H1 (cell line): ENCODE data around the gene CDH15. TPM values are rescaled to one million over a fixed set of nuclear protein-coding genes. Genes with fewer than 3 reads are reported as not detected.

Experiments used
- CTCF ChIA-PET: fragments of 300-600 bp; sonication (Branson Sonifier 250); formaldehyde crosslinking; loops from one replicate; lab custom pipeline; 2021; ENCODE audit not compliant: partially characterized antibody; lab: Charles Lee
- POLR2A ChIA-PET: fragments of 300-600 bp; sonication (Branson Sonifier 250); formaldehyde crosslinking; loops from one replicate; lab custom pipeline; 2021; ENCODE audit warnings: inconsistent platforms; ENCODE audit not compliant: partially characterized antibody; lab: Charles Lee
- DNase-seq, 2 experiments: peaks; one replicate each; pipeline versions ENCODE4 v3.0.0 to v3.0.0-alpha.2; 2010 to 2022; ENCODE audit warnings: low spot score in 2 of 2, low read depth in 1 of 2, mixed read lengths in 1 of 2
- FAIRE-seq: peaks from 2 replicates; lab custom pipeline; 2011; peaks lifted over from hg19 to GRCh38; lab: Jason Lieb, UNC
- H2AFZ ChIP-seq: 2 replicates; pipeline ENCODE4 v1.8.1; 2012; ENCODE audit warnings: low read length, inconsistent platforms
- H2AK5ac ChIP-seq: 2 replicates; pipeline ENCODE4 v1.6.1; 2013; ENCODE audit warnings: low read depth, low read length
- H2BK120ac ChIP-seq: replicated peaks from 2 replicates; pipeline ENCODE3; 2013; ENCODE audit warnings: low read depth, low read length, inconsistent platforms
- H2BK12ac ChIP-seq: 2 replicates; pipeline ENCODE4 v1.6.1; 2013; ENCODE audit warnings: low read depth, low read length
- H2BK15ac ChIP-seq: 2 replicates; pipeline ENCODE4 v1.6.1; 2013; ENCODE audit warnings: low read length
- H2BK20ac ChIP-seq: 2 replicates; pipeline ENCODE4 v1.6.1; 2013; ENCODE audit warnings: low read length
- H2BK5ac ChIP-seq: 2 replicates; pipeline ENCODE4 v1.6.1; 2013; ENCODE audit warnings: low read depth, low read length
- H3K14ac ChIP-seq: 2 replicates; pipeline ENCODE4 v1.6.1; 2013; ENCODE audit warnings: inconsistent platforms; ENCODE audit not compliant: insufficient read length
- H3K18ac ChIP-seq: 2 replicates; pipeline ENCODE4 v1.6.1; 2013; ENCODE audit warnings: low read length; ENCODE audit errors: extremely low read depth
- H3K23ac ChIP-seq: 2 replicates; pipeline ENCODE4 v1.6.1; 2013; ENCODE audit warnings: inconsistent platforms; ENCODE audit not compliant: insufficient read length
- H3K23me2 ChIP-seq: 2 replicates; pipeline ENCODE4 v1.6.1; 2013; ENCODE audit warnings: low read depth, low read length
- H3K27ac ChIP-seq: 2 replicates; pipeline ENCODE4 v1.6.1; 2011; ENCODE audit warnings: low read depth, low read length, inconsistent platforms
- H3K27me3 ChIP-seq, 4 experiments: replicated peaks in 1 of 4; 1 replicate in 1 of 4; 2 replicates in 3 of 4; pipeline versions ENCODE4 v1.6.1 to v1.8.1; 2011 to 2013; ENCODE audit warnings: low read length in 3 of 4, mild to moderate bottlenecking in 3 of 4, inconsistent platforms in 2 of 4, mixed read lengths in 2 of 4, moderate library complexity in 1 of 4; ENCODE audit not compliant: control insufficient read depth in 3 of 4, insufficient read depth in 3 of 4; ENCODE audit errors: extremely low read depth in 1 of 4
- H3K36me3 ChIP-seq, 4 experiments: 2 replicates each; pipeline versions ENCODE4 v1.6.1 to v1.8.1; 2011 to 2013; ENCODE audit warnings: mild to moderate bottlenecking in 4 of 4, low read length in 3 of 4, moderate library complexity in 2 of 4, control low read depth in 1 of 4, inconsistent platforms in 1 of 4; ENCODE audit not compliant: insufficient read depth in 4 of 4, control insufficient read depth in 2 of 4
- H3K4ac ChIP-seq: replicated peaks from 2 replicates; pipeline ENCODE3; 2013; ENCODE audit warnings: low read length, low read depth, mixed read lengths, inconsistent platforms; ENCODE audit not compliant: insufficient read length
- H3K4me1 ChIP-seq, 4 experiments: replicated peaks in 1 of 4; 1 replicate in 1 of 4; 2 replicates in 3 of 4; pipeline versions ENCODE4 v1.6.1 to v1.8.1; 2011 to 2013; ENCODE audit warnings: low read length in 3 of 4, inconsistent platforms in 2 of 4, mixed read lengths in 1 of 4; ENCODE audit not compliant: insufficient read depth in 4 of 4, control insufficient read depth in 3 of 4
- H3K4me2 ChIP-seq, 2 experiments: 2 replicates each; pipeline versions ENCODE4 v1.6.1 to v1.8.1; 2011 to 2013; ENCODE audit warnings: low read depth in 2 of 2, low read length in 2 of 2, control low read depth in 1 of 2, inconsistent platforms in 1 of 2, mild to moderate bottlenecking in 1 of 2; ENCODE audit not compliant: insufficient read depth in 1 of 2
- H3K4me3 ChIP-seq, 4 experiments: fragments of 200-600, 300-600 bp in 1 of 4; sonication (generic), shearing (Covaris generic), sonication (Bioruptor Twin) in 1 of 4; 2 replicates each; pipeline versions ENCODE4 v1.5.1 to v1.8.1; 2011 to 2016; ENCODE audit warnings: low read length in 4 of 4, low read depth in 3 of 4, control low read depth in 2 of 4, inconsistent platforms in 2 of 4, mild to moderate bottlenecking in 2 of 4, mixed read lengths in 1 of 4, moderate library complexity in 1 of 4; ENCODE audit not compliant: insufficient read depth in 2 of 4; ENCODE audit errors: extremely low read depth in 1 of 4
- H3K56ac ChIP-seq: replicated peaks from 2 replicates; pipeline ENCODE3; 2013; ENCODE audit warnings: low read depth, mild to moderate bottlenecking, mixed read lengths, low read length, inconsistent platforms; ENCODE audit not compliant: insufficient read length
- H3K79me1 ChIP-seq: 2 replicates; pipeline ENCODE4 v1.6.1; 2013; ENCODE audit warnings: low read depth, low read length, control low read depth
- H3K79me2 ChIP-seq, 2 experiments: 2 replicates each; pipeline versions ENCODE4 v1.6.1 to v1.8.1; 2012 to 2013; ENCODE audit warnings: low read length in 2 of 2, mild to moderate bottlenecking in 2 of 2, inconsistent platforms in 1 of 2; ENCODE audit not compliant: insufficient read depth in 2 of 2, control insufficient read depth in 1 of 2
- H3K9ac ChIP-seq, 4 experiments: replicated peaks in 1 of 4; 1 replicate in 1 of 4; 2 replicates in 3 of 4; pipeline versions ENCODE4 v1.6.1 to v1.8.1; 2011 to 2013; ENCODE audit warnings: low read depth in 3 of 4, low read length in 3 of 4, control low read depth in 2 of 4, mild to moderate bottlenecking in 2 of 4, moderate library complexity in 2 of 4, inconsistent platforms in 1 of 4; ENCODE audit errors: extremely low read depth in 1 of 4
- H3K9me3 ChIP-seq, 2 experiments: 2 replicates each; pipeline versions ENCODE4 v1.6.1 to v1.8.1; 2012 to 2013; ENCODE audit warnings: mild to moderate bottlenecking in 2 of 2, moderate library complexity in 2 of 2, control low read depth in 1 of 2, inconsistent platforms in 1 of 2, low read depth in 1 of 2, low read length in 1 of 2, mixed read lengths in 1 of 2; ENCODE audit not compliant: insufficient read depth in 2 of 2
- H4K20me1 ChIP-seq, 2 experiments: replicated peaks in 1 of 2; 2 replicates each; pipeline versions ENCODE3 to v1.8.1; 2011 to 2013; ENCODE audit warnings: inconsistent platforms in 2 of 2, low read length in 2 of 2, mild to moderate bottlenecking in 1 of 2; ENCODE audit not compliant: insufficient read depth in 2 of 2, control insufficient read depth in 1 of 2
- H4K5ac ChIP-seq: 2 replicates; pipeline ENCODE4 v1.6.1; 2013; ENCODE audit warnings: low read length, low read depth, mixed read lengths, inconsistent platforms; ENCODE audit not compliant: insufficient read length
- H4K8ac ChIP-seq: 2 replicates; pipeline ENCODE4 v1.8.0; 2013; ENCODE audit warnings: mild to moderate bottlenecking, moderate library complexity, low read length, inconsistent platforms; ENCODE audit not compliant: insufficient read depth; ENCODE audit errors: extremely low read depth
- H4K91ac ChIP-seq: replicated peaks from 2 replicates; pipeline ENCODE3; 2013; ENCODE audit warnings: low read length, mixed read lengths, inconsistent platforms; ENCODE audit not compliant: insufficient read length
- CBX8 ChIP-seq: fragments of 300-800, 300-1000 bp; sonication (generic); IDR thresholded peaks from 2 replicates; pipeline ENCODE4 v1.7.1; 2016; ENCODE audit warnings: low read depth, low read length, borderline replicate concordance
- EGR1 ChIP-seq: IDR thresholded peaks from 2 replicates; pipeline ENCODE4 v1.6.1; 2011; ENCODE audit warnings: low read depth, low read length, borderline replicate concordance
- GABPA ChIP-seq: IDR thresholded peaks from 2 replicates; pipeline ENCODE4 v1.6.1; 2011; ENCODE audit warnings: mild to moderate bottlenecking, low read length, moderate library complexity, borderline replicate concordance; ENCODE audit not compliant: insufficient read depth
- POLR2AphosphoS5 ChIP-seq: IDR thresholded peaks from 2 replicates; pipeline ENCODE4 v1.6.1; 2011; ENCODE audit warnings: low read depth, low read length
- POU5F1 ChIP-seq: IDR thresholded peaks from 2 replicates; pipeline ENCODE4 v1.6.1; 2011; ENCODE audit warnings: low read depth, mild to moderate bottlenecking, low read length, moderate library complexity
- RAD21 ChIP-seq, 2 experiments: IDR thresholded peaks in 1 of 2; conservative IDR thresholded peaks in 1 of 2; 2 replicates each; pipeline ENCODE4 v1.6.1; 2011; ENCODE audit warnings: low read depth in 2 of 2, low read length in 2 of 2, improper control_type of control experiment in 1 of 2, inconsistent platforms in 1 of 2, mild to moderate bottlenecking in 1 of 2, moderate library complexity in 1 of 2
- RXRA ChIP-seq: IDR thresholded peaks from 2 replicates; pipeline ENCODE4 v1.6.1; 2011; ENCODE audit warnings: low read depth, mild to moderate bottlenecking, low read length, moderate library complexity; ENCODE audit not compliant: insufficient read depth
- SP1 ChIP-seq: IDR thresholded peaks from 2 replicates; pipeline ENCODE4 v1.6.1; 2011; ENCODE audit warnings: low read depth, low read length
- SP4 ChIP-seq: IDR thresholded peaks from 2 replicates; pipeline ENCODE4 v1.6.1; 2012; ENCODE audit warnings: low read length, inconsistent platforms
- SRF ChIP-seq: IDR thresholded peaks from 2 replicates; pipeline ENCODE4 v1.6.1; 2011; ENCODE audit warnings: mild to moderate bottlenecking, low read depth, low read length, moderate library complexity
- TAF7 ChIP-seq: optimal IDR thresholded peaks from 2 replicates; pipeline ENCODE3; 2011; ENCODE audit warnings: low read depth, mild to moderate bottlenecking, inconsistent platforms, low read length, moderate library complexity, borderline replicate concordance
- TEAD4 ChIP-seq: IDR thresholded peaks from 2 replicates; pipeline ENCODE4 v1.6.1; 2012; ENCODE audit warnings: low read depth, low read length, inconsistent platforms, mixed read lengths
- WGBS, 2 experiments: shearing (Covaris generic) in 1 of 2; methylation state at CpG; one replicate each; pipeline versions ENCODE4 v1.1.6 to v1.1.7; 2013 to 2015; ENCODE audit warnings: low lambda C conversion rate in 2 of 2, mixed read lengths in 2 of 2, inconsistent platforms in 1 of 2, low coverage in 1 of 2, missing lambda C conversion rate in 1 of 2; ENCODE audit not compliant: insufficient replicate concordance in 2 of 2, insufficient coverage in 1 of 2, insufficient read length in 1 of 2; ENCODE audit errors: extremely low coverage in 1 of 2, missing lambda C conversion rate in 1 of 2; 5-methylcytosine and 5-hydroxymethylcytosine counted together
- polyA plus RNA-seq, 7 experiments: library from polyadenylated mRNA; depleted of rRNA in 3 of 7; stranded (reverse) in 5 of 7; unstranded in 2 of 7; fragments of >200 nt in 5 of 7; fragments of 200-250 nt in 2 of 7; gene quantifications; 1 replicate in 5 of 7; 2 replicates in 1 of 7; 4 replicates in 1 of 7; pipeline versions ENCODE4 v1.2.1 to v1.2.3, GENCODE V29; 2011 to 2013; ENCODE audit warnings: missing spikeins in 2 of 7, mixed read lengths in 2 of 7
- total RNA-seq: library from RNA; stranded (reverse); fragmentation: NEBNext Ultra II Directional; extraction: Animal tissue kit (Norgen Biotek cat#: 25700); gene quantifications from 2 replicates; pipeline ENCODE4 v1.2.1, GENCODE V29; 2021

CDH15 gene
- total and polyA plus RNA-seq, 2 of the 8 experiments (the other 6 are each of a cell fraction or from before 2014, with no cell fraction given): 0.50 to 0.82 TPM

DNA sequence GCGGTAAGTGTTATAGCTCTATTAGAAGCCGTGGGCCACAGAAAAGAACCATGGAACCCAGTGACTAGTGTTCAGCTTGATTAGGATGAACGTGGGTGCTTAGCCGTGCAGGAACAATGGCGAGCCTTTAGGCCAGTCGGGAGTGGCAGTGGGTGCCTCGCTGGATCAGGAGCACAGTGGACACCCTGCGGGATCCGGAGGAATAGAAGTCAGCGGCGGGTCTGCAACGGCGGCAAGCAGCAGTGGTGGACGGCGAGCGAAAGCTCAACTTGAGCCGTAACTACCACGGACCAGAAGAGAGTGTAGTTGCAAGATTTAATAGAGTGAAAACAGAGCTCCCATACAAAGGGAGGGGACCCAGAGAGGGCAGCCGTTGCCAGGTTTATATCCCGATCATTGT, 37.3 kb upstream of the CDH15 start:
- H3K79me1 ChIP-seq: no peaks in the 10 kb centered on the region
- no peak overlapping the region for H3K56ac ChIP-seq
- H3K23ac ChIP-seq: no peak overlapping the region
- no peaks in the 10 kb centered on the region for H3K4me1 ChIP-seq
- no peak overlapping the region for H2BK15ac ChIP-seq
- WGBS, 2 experiments: 94% methylated on average over 20 of the region's 20 CpGs; no CpG with 5 or more reads in 1 of the 2 experiments
- H3K79me2 ChIP-seq: no peaks in the 10 kb centered on the region
- H2AFZ ChIP-seq: no peak overlapping the region
- no peak for TF ChIP-seq RXRA
- no peak for TF ChIP-seq TEAD4
- TF ChIP-seq POU5F1: no peak
- TF ChIP-seq POLR2AphosphoS5: no peak
- no peak for TF ChIP-seq SP1
- no peak for TF ChIP-seq RAD21 (IDR thresholded peaks at IDR 0.05 in 1 of 2, conservative IDR thresholded peaks at IDR 0.05 in 1 of 2; ENCODE audit: low read depth in 2 of 2, low read length in 2 of 2)
- TF ChIP-seq GABPA: no peak
- TF ChIP-seq TAF7: no peak
- no peak for TF ChIP-seq SP4
- TF ChIP-seq SRF: no peak
- no peak for TF ChIP-seq EGR1
- no peak for TF ChIP-seq CBX8
- ChIA-PET CTCF (interaction anchor here (0.8 to 2.8 kb wide), 4 partner anchors 10 to 326 kb away, joined by 3 to 10 read pairs (median 6); no protein-coding TSS in a partner anchor), POLR2A (interaction anchor here (0.7 to 1.4 kb wide), 2 partner anchors 12 to 23 kb away, joined by 3 to 4 read pairs; no protein-coding TSS in a partner anchor)
- no peak overlapping the region for H3K4me2 ChIP-seq
- H4K20me1 ChIP-seq: peaks cover 0 to 5% of the 10 kb centered on the region in 2 experiments
- H2AK5ac ChIP-seq: no peak overlapping the region
- H3K36me3 ChIP-seq: peaks cover 0 to 15% (median 10%) of the 10 kb centered on the region in 4 experiments; a peak in 4 of 8 replicates
- no peaks in the 10 kb centered on the region for H3K27me3 ChIP-seq
- DNase-seq: no peak
- H3K18ac ChIP-seq: no peak overlapping the region
- H3K4me3 ChIP-seq: no peak overlapping the region
- H2BK5ac ChIP-seq: no peak overlapping the region
- H4K91ac ChIP-seq: no peak overlapping the region
- H3K4ac ChIP-seq: no peak overlapping the region
- H3K9ac ChIP-seq: no peak overlapping the region
- H3K14ac ChIP-seq: no peak overlapping the region
- no peaks in the 10 kb centered on the region; a peak in 1 of 4 replicates for H3K9me3 ChIP-seq
- no peak overlapping the region for H4K5ac ChIP-seq
- no peak overlapping the region for H3K27ac ChIP-seq
- no peak overlapping the region for H4K8ac ChIP-seq
- H2BK12ac ChIP-seq: no peak overlapping the region
- H2BK20ac ChIP-seq: no peak overlapping the region
- FAIRE-seq: no peak
- no peaks in the 10 kb centered on the region for H3K23me2 ChIP-seq
- H2BK120ac ChIP-seq: no peak overlapping the region
